HepG2 (cell line): ENCODE measurements around the gene METRNL. TPM values are rescaled to one million over a fixed set of nuclear protein-coding genes. Genes with fewer than 3 reads are reported as not detected.
"Not testable (repeated sequence)": the region's sequence is repeated elsewhere in the genome, so short reads cannot be mapped to it uniquely, and the experiment has no call there.

ENCODE experiments used
- ATAC-seq: fragments of 200-7000 bp; cut with Tn5 transposase; 3 replicates; pipeline ENCODE4 v1.9.1; 2020; ENCODE audit warnings: mild to moderate bottlenecking, moderate library complexity
- BruUV-seq: library from RNA; stranded (reverse); fragments of 400-500 nt; replicated peaks from 2 replicates; lab custom pipeline; 2021; lab: Mats Ljungman, UMichigan
- CTCF ChIA-PET: fragments of 300-600 bp; formaldehyde crosslinking; extraction: SDS; loops from one replicate; lab custom pipeline; 2021; ENCODE audit warnings: low total read pairs, inconsistent platforms, low intra/inter-chr PET ratio; lab: Yijun Ruan, JAX
- POLR2A ChIA-PET: fragments of 350-600 bp; sonication (Branson Sonifier 250); formaldehyde crosslinking; loops from one replicate; lab custom pipeline; 2020; ENCODE audit warnings: antibody characterized with exemption, inconsistent platforms; lab: Yijun Ruan, JAX
- DNase-seq: peaks from one replicate; pipeline ENCODE4 v3.0.0-alpha.2; 2015; ENCODE audit warnings: low spot score
- FAIRE-seq: peaks from 3 replicates; lab custom pipeline; 2011; peaks lifted over from hg19 to GRCh38; lab: Jason Lieb, UNC
- H2AFZ ChIP-seq: one replicate; pipeline ENCODE4 v1.6.1; 2011; ENCODE audit warnings: low read length, inconsistent platforms
- H3K27ac ChIP-seq: fragments of 300-600 bp; 3 replicates; pipeline ENCODE4 v1.8.0; 2011; ENCODE audit warnings: mixed run types, mild to moderate bottlenecking, mixed read lengths, low read length, inconsistent platforms; ENCODE audit not compliant: insufficient read depth; ENCODE audit errors: extremely low read length
- H3K27me3 ChIP-seq, 2 experiments: fragments of 200-600 bp in 1 of 2; 2 replicates in 1 of 2; 3 replicates in 1 of 2; pipeline versions ENCODE4 v1.6.0 to v1.8.0; 2011; ENCODE audit warnings: low read length in 2 of 2, mild to moderate bottlenecking in 2 of 2, moderate library complexity in 2 of 2, inconsistent platforms in 1 of 2; ENCODE audit not compliant: insufficient read depth in 2 of 2, control insufficient read depth in 1 of 2
- H3K36me3 ChIP-seq, 2 experiments: fragments of 200-600 bp in 1 of 2; replicated peaks in 1 of 2; 2 replicates in 1 of 2; 3 replicates in 1 of 2; pipeline versions ENCODE4 v1.5.1 to v1.8.0; 2011; ENCODE audit warnings: low read length in 2 of 2, inconsistent platforms in 1 of 2; ENCODE audit not compliant: insufficient read depth in 2 of 2, control insufficient read depth in 1 of 2
- H3K4me1 ChIP-seq: 2 replicates; pipeline ENCODE4 v1.5.1; 2012; ENCODE audit warnings: low read length, inconsistent platforms; ENCODE audit not compliant: insufficient read depth
- H3K4me2 ChIP-seq: 2 replicates; pipeline ENCODE4 v1.6.0; 2011; ENCODE audit warnings: low read depth, low read length, inconsistent platforms
- H3K4me3 ChIP-seq, 3 experiments: fragments of 200-600 bp in 1 of 3; sonication (generic), shearing (Covaris generic) in 1 of 3; replicated peaks in 1 of 3; 2 replicates each; pipeline ENCODE4 v1.5.1; 2011 to 2016; ENCODE audit warnings: low read length in 3 of 3, inconsistent platforms in 2 of 3, low read depth in 2 of 3, mild to moderate bottlenecking in 2 of 3, control low read depth in 1 of 3, mixed read lengths in 1 of 3; ENCODE audit not compliant: insufficient read depth in 1 of 3
- H3K79me2 ChIP-seq: one replicate; pipeline ENCODE4 v1.6.1; 2011; ENCODE audit warnings: low read length, inconsistent platforms; ENCODE audit not compliant: insufficient read depth
- H3K9ac ChIP-seq: 2 replicates; pipeline ENCODE4 v1.6.0; 2011; ENCODE audit warnings: mild to moderate bottlenecking, low read depth, low read length, inconsistent platforms; ENCODE audit not compliant: insufficient read depth
- H3K9me3 ChIP-seq: 2 replicates; pipeline ENCODE4 v1.5.1; 2012; ENCODE audit warnings: mild to moderate bottlenecking, low read length
- H4K20me1 ChIP-seq: 2 replicates; pipeline ENCODE4 v1.6.0; 2011; ENCODE audit warnings: inconsistent platforms, mild to moderate bottlenecking, low read length, moderate library complexity; ENCODE audit not compliant: insufficient read depth
- PLRG1 ChIP-seq: fragments of 450-650 bp; conservative IDR thresholded peaks from 2 replicates; pipeline ENCODE4 v1.6.1; 2016
- ZNF317 ChIP-seq: sonication (generic); formaldehyde crosslinking; IDR thresholded peaks from 2 replicates; pipeline ENCODE4 v1.5.0; 2020; ENCODE audit warnings: mild to moderate bottlenecking, missing genetic modification reagents
- WGBS: methylation state at CpG from one replicate; pipeline ENCODE4 v1.1.6; 2017; ENCODE audit warnings: low lambda C conversion rate; 5-methylcytosine and 5-hydroxymethylcytosine counted together
- in situ Hi-C: cut with HindIII; loops from 2 replicates; pipeline ENCODE4 v1.10.0; 2017; ENCODE audit warnings: low pct_unique_long_range_greater_than_20kb; ENCODE audit not compliant: extremely low pct_ligation_motif_present
- intact Hi-C: fragments of 100-400 bp; cut with micrococcal nuclease; formaldehyde crosslinking; loops from one replicate; pipeline ENCODE4 v1.10.0; 2022; ENCODE audit not compliant: unreplicated experiment
- polyA plus RNA-seq, 8 experiments: library from polyadenylated mRNA; depleted of rRNA in 3 of 8; stranded (reverse) in 7 of 8; unstranded in 1 of 8; fragments of >200 nt; fragmentation: Illumina TruSeq in 4 of 8; extraction: Trizol in 4 of 8; gene quantifications; 2 replicates each; pipeline versions ENCODE4 v1.2.1 to v1.2.3, GENCODE V29; 2011 to 2016; ENCODE audit warnings: low read depth in 4 of 8, missing spikeins in 1 of 8, mixed read lengths in 1 of 8; ENCODE audit not compliant: insufficient read depth in 1 of 8
- total RNA-seq, 5 experiments: library from RNA; depleted of rRNA; stranded (reverse); fragments of >200 nt; fragmentation: Illumina TruSeq; extraction: Trizol; gene quantifications; 2 replicates each; pipeline ENCODE4 v1.2.3, GENCODE V29; 2016; ENCODE audit warnings: low read depth in 1 of 5

Gene METRNL
- total and polyA plus RNA-seq, 2 of the 13 experiments (the other 11 are each of a cell fraction or from before 2014, with no cell fraction given) = 0.66 to 0.84 TPM

- H3K27ac ChIP-seq, H3K27me3 ChIP-seq, H4K20me1 ChIP-seq, in situ Hi-C loops, H3K9ac ChIP-seq, DNase-seq, H3K4me1 ChIP-seq, H2AFZ ChIP-seq, BruUV-seq, CTCF ChIA-PET, FAIRE-seq, intact Hi-C loops, H3K4me2 ChIP-seq, POLR2A ChIA-PET, H3K79me2 ChIP-seq, ATAC-seq, H3K4me3 ChIP-seq: not testable (repeated sequence)
- Histone ChIP-seq H3K9me3 (peaks cover 14% of the 10 kb centered on the region; the same call in 1 of the 2 replicates), H3K36me3 (peaks cover 19 to 59% of the 10 kb centered on the region in 2 experiments; a peak in 4 of 5 replicates)
- WGBS = 98% methylated on average over 24 of the region's 24 CpGs
These were observed 40.4 kb upstream of the METRNL start for GRCh38 chr17:83038983-83039382.

DNA sequence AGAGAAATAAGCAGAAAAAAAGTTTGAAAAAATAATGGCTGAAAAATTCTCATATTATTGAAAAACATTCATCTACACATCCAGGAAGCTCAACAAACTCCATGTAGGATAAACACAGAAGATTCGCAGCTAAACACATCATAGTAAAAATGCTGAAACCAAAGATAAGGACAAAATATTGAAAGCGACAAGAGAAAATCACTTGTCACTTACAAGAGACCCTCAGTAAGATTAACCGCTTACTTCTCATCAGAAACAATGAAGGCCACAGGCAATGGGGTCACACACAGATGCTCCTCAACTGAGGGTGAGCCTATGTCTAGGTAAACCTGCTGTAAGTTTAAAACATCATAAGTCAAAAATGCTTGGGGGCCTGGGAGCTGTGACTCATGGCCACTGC lies 38.1 kb upstream of the METRNL start:
- in situ Hi-C loops = no loop called here
- Histone ChIP-seq H3K9ac (no peak overlapping the region), H3K4me2 (no peak overlapping the region), H3K79me2 (peaks cover 7% of the 10 kb centered on the region), H3K27me3 (no peaks in the 10 kb centered on the region), H3K36me3 (peaks cover 16 to 42% of the 10 kb centered on the region in 2 experiments; a peak in 4 of 5 replicates)
- 98% methylated on average over 3 of the region's 3 CpGs for WGBS
- TF ChIP-seq PLRG1 (no peak), ZNF317 (CRISPR knock-in tag) (peak; percentile 99)
- TF ChIP-seq, all 625 proteins: peak for 1
- H3K27ac ChIP-seq = no peak overlapping the region
- no peaks in the 10 kb centered on the region for H4K20me1 ChIP-seq
- ChIA-PET CTCF (no interaction called here), POLR2A (no interaction called here)
- DNase-seq (no peak), FAIRE-seq (no peak), ATAC-seq (no peak)
- H3K4me1 ChIP-seq = peaks cover 2% of the 10 kb centered on the region
- intact Hi-C loops = no loop called here
- no TSS peak for BruUV-seq
- H3K9me3 ChIP-seq = peaks cover 14% of the 10 kb centered on the region; the same call in 1 of the 2 replicates
- H3K4me3 ChIP-seq = no peak overlapping the region
- no peak overlapping the region for H2AFZ ChIP-seq
